ENCODE measurements around the gene PROSER3. TPM values are rescaled to one million over a fixed set of nuclear protein-coding genes. Genes with fewer than 3 reads are reported as not detected.

Gene PROSER3
- total RNA-seq, 1 donor = 9.5 TPM

GRCh38 chr19:35782589-35782988, 24.6 kb downstream of the PROSER3 start:
- TF ChIP-seq, protein P1, sequence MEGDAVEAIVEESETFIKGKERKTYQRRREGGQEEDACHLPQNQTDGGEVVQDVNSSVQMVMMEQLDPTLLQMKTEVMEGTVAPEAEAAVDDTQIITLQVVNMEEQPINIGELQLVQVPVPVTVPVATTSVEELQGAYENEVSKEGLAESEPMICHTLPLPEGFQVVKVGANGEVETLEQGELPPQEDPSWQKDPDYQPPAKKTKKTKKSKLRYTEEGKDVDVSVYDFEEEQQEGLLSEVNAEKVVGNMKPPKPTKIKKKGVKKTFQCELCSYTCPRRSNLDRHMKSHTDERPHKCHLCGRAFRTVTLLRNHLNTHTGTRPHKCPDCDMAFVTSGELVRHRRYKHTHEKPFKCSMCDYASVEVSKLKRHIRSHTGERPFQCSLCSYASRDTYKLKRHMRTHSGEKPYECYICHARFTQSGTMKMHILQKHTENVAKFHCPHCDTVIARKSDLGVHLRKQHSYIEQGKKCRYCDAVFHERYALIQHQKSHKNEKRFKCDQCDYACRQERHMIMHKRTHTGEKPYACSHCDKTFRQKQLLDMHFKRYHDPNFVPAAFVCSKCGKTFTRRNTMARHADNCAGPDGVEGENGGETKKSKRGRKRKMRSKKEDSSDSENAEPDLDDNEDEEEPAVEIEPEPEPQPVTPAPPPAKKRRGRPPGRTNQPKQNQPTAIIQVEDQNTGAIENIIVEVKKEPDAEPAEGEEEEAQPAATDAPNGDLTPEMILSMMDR (IDR thresholded peaks at IDR 0.05; ENCODE audit: insufficient read depth, low read depth, low read length) = no peak
- DNase-seq (ENCODE audit: low read depth) = no peak
- H3K4me3 ChIP-seq (ENCODE audit: low read depth, low read length) = no peak overlapping the region

GRCh38 chr19:35783469-35784434, 25.8 kb downstream of the PROSER3 start:
- no peak for DNase-seq (ENCODE audit: low read depth)
- no peak overlapping the region for H3K4me3 ChIP-seq (ENCODE audit: low read depth, low read length)
- TF ChIP-seq, protein P1 (IDR thresholded peaks at IDR 0.05; ENCODE audit: insufficient read depth, low read depth, low read length) = no peak

GRCh38 chr19:35784503-35785338, 26.7 kb downstream of the PROSER3 start:
- DNase-seq (ENCODE audit: low read depth) = no peak

DNA sequence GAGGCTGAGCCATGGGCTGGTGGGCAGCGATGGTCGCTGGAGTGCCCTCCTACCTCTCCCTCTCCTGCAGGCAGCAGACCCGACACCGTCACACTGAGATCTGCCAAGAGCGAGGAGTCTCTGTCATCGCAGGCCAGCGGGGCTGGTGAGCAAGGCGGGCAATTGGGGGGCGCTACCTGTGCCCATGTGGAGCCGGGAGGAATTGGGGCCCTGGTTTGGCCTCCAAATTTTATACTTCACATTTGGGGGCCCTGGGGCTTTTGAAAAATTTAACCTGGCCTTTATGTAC, 27.3 kb downstream of the PROSER3 start:
- TF ChIP-seq, protein P1 (IDR thresholded peaks at IDR 0.05; ENCODE audit: insufficient read depth, low read depth, low read length) = no peak
- no peak overlapping the region for H3K4me3 ChIP-seq (ENCODE audit: low read depth, low read length)
- DNase-seq (ENCODE audit: low read depth) = no peak

More at GRCh38 chr19:35784503-35785338, 26.7 kb downstream of the PROSER3 start:
- no peak overlapping the region for H3K4me3 ChIP-seq (ENCODE audit: low read depth, low read length)
- TF ChIP-seq, protein P1 (IDR thresholded peaks at IDR 0.05; ENCODE audit: insufficient read depth, low read depth, low read length) = no peak

- TF ChIP-seq, protein P1 (IDR thresholded peaks at IDR 0.05; ENCODE audit: insufficient read depth, low read depth, low read length) = no peak
- no peak overlapping the region for H3K4me3 ChIP-seq (ENCODE audit: low read depth, low read length)
- no peak for DNase-seq (ENCODE audit: low read depth)
These were observed 28.6 kb downstream of the PROSER3 start for GRCh38 chr19:35786299-35787160.

DNA sequence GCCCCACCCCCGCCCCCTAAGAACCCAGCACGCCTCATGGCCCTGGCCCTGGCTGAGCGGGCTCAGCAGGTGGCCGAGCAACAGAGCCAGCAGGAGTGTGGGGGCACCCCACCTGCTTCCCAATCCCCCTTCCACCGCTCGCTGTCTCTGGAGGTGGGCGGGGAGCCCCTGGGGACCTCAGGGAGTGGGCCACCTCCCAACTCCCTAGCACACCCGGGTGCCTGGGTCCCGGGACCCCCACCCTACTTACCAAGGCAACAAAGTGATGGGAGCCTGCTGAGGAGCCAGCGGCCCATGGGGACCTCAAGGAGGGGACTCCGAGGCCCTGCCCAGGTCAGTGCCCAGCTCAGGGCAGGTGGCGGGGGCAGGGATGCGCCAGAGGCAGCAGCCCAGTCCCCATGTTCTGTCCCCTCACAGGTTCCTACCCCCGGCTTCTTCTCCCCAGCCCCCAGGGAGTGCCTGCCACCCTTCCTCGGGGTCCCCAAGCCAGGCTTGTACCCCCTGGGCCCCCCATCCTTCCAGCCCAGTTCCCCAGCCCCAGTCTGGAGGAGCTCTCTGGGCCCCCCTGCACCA, 29.3 kb downstream of the PROSER3 start:
- no peak for DNase-seq (ENCODE audit: low read depth)
- no peak overlapping the region for H3K4me3 ChIP-seq (ENCODE audit: low read depth, low read length)
- TF ChIP-seq, protein P1 (IDR thresholded peaks at IDR 0.05; ENCODE audit: insufficient read depth, low read depth, low read length) = no peak
